ENCODE data around the gene ZNF506.
"Not testable (repeated sequence)": the region's sequence is repeated elsewhere in the genome, so short reads cannot be mapped to it uniquely, and the experiment has no call there.

ZNF506 gene

GRCh38 chr19:19743921-19744320 lies 77.6 kb downstream of the ZNF506 start:
- not testable (repeated sequence) for DNase-seq

- no peak for DNase-seq
Observed at GRCh38 chr19:19743176-19743575, 78.4 kb downstream of the ZNF506 start.

DNA sequence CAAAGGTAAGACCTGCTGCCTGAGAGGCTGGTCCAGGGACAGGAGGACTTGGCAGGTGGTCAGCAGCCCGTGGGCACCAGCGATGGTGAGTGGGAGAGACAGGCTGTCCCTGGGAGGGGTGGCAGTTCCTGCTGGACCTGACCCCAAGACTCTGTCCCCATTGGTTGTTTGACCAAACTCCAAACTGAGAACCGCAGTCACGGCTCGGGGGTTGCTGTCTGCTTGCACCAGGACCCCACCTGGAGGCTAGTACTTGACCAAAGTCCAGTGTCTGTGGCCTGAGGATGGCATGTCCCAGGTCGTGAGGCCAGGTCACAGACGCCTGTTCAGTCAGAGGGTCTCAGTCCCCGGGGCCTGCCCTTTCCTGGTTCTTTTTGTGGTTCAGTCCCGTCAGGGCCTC lies 78.8 kb downstream of the ZNF506 start:
- DNase-seq = no peak
